NCI-H2029 treated with DMSO at 0.1 percent for 48 hours (cell line): ENCODE data around the gene KDR.
A peak's percentile ranks its signal among the peaks of the same experiment; 100 is the strongest.

ENCODE experiments used
- DNase-seq: peaks from one replicate; lab custom pipeline; 2025; lab: John Stamatoyannopoulos, UW

The KDR gene

DNA sequence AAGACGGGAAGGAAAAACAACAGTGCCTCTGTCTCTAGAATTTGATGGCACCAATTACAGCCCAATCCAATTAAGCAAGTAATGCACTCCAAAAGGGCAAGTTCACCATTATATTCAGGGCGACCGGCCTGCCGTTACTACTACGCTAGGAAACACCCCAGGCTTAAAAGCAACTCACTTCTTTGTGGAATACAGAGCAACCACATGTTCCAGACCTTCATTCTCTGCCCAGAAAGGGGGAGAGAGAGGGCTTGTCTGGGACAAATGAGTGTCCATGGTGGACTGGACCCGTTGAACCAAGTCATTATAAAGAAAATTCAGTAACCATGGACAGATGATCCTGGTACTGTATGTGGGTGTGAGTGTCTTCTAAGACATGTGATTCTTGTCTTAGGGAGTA is 1.6 kb downstream of the KDR start:
- no peak for DNase-seq

DNA sequence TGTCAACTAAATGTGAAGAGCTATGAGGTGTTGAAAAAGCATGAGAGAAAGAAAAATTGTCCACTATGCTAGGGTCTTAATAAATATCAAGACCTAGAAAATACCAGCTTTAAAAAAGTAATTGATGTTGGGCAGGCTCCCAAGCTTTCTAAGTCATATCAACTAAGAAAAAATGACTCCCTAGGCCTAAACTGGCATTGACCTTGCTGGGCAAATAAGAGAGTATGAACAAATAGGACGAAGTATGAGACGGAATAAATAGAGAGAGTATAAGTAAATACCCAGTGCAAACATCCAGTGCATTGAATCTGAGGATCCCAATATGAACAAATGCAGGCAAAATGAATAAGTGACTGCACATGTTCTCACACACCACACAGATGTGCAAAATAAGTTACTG is 3.2 kb downstream of the KDR start:
- DNase-seq: peak; percentile 21

DNA sequence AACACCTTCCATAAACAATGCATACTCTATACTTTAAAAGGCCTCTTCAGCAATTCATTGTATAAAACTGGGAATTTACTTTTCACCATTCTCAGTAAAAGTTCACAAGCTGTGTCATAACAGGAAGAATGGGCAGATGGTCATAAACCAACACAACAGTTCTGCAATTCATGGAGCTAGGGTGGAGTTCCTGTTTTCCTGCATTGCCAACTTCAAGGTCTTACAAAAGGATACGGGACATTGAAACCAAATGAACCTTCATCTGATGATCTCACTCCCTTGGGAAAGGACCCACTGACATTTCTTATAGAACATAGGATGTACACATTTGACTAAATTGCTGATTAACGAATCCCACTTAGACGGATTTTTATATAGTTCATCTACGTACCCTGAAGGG is 4.1 kb downstream of the KDR start:
- no peak for DNase-seq

DNA sequence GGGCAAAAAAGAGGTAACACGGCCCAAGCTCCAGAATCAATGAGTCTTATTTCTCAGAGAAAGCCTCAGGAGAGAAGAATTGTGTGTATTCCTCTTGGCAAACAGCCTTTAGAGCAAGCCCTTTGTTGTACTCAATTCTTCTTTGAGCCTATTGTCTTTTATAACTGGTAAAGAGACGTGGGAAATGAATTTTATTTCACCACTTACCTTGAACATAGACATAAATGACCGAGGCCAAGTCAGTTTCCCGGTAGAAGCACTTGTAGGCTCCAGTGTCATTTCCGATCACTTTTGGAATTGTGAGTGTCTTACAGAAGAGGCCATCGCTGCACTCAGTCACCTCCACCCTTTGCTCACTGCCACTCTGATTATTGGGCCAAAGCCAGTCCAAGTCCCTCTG is 7.0 kb downstream of the KDR start:
- DNase-seq: no peak

DNA sequence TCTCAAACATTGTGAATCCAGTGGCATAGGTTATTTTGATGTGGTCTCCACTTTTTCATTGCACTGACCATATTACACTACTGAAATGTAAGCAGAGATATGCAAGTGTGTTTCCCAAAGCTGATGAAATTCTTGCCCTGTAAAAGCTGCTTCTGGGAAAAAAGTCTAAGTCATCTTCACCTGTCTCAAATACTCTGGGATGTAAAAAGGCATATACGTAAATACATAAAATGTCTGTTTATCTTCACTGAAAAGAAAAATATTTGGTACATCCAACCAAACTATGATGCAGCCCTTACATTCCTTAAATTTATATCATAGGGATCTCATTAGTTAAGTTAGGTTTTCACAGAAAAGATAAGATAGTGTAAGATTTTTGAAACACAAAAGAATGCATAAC is 7.9 kb downstream of the KDR start:
- DNase-seq: no peak

DNA sequence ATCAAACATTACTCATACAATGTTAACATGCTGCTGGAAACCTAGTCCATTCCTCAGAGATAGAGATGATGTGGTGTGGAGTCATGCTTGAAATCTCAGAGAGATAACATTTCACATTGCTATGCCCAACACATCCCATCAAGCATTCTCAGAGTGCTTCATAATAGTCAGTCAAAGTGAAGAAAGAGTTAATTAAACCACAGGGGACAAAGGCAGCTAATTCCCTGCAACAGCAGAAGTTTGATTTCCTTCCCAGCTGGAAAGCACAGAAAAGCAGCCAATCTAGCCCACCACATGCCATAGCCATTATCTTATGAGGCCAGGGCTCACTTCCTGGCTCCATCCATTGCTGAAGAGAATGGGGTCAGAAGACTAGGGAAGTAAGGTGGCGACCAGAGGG is 8.9 kb downstream of the KDR start:
- DNase-seq: no peak

DNA sequence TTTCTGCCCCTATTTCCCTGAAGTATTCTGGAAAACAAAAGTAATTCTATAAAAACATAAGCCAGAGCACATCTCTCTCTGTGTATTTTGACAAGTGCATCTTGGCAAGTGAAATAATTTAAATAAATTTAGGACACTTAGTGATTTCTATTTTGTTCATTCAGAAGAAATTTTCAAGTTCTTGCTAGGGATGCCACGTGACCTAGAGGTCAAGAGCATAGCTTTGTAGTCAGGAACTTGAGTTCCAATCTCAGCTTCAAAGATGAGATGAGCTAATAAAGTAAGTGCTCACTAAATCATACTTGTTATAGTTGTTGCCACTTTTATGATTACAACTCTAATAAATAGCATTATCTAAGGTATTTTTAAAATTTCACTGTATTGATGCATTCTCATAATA is 13.8 kb downstream of the KDR start:
- no peak for DNase-seq

DNA sequence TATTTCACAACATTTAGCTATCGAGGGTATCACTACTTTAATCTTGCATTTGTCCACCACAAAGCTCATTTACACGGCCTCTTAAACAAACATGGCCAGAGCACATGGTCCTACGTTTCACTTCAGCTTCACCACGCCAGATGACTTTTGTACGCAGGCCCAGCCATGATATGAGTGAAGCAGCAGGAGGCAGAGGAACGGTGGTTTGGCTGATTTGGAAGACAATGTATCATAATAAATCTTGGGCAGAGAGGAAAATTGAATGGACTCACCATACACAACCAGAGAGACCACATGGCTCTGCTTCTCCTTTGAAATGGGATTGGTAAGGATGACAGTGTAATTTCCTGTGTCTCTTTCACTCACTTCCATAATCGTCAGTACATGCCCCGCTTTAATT is 15.3 kb downstream of the KDR start:
- no peak for DNase-seq

DNA sequence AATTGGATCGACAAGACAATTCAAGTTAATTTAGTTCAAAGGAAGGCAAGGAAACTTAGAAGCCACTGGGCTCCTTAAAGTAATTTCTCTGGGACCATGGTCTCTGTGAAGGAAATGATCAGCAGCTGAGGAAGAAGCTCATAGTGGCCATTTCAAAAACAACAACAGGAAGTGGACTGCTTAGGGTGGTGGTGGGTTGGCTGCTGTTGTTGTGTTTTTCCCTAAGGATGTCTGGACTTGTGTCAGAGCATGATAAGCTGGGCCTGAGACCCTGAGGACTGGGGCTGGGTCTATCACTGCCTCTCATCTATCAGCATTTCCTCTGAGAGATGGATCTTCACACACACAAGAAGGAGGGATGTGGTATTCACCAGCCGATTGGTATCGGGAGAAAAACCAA is 18.3 kb downstream of the KDR start:
- DNase-seq: no peak

DNA sequence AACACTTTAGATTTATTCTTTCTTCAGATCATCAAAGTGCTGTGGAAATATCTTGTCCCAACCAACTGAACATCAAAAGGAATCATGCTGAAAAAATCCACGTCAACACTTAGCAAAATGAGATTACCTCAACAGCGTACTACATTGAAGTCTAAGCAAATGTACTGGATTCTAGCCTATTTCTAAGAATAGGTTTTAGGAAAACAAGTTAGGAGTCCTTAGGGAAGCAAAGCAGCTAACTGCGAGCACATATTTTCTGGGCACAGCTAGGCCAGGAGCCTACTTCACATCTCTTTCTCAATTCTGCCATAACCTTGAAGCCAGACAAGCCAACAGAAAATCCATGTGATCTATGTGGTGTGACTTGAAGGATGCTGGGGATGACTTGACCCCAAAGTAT is 22.2 kb downstream of the KDR start:
- DNase-seq: no peak

DNA sequence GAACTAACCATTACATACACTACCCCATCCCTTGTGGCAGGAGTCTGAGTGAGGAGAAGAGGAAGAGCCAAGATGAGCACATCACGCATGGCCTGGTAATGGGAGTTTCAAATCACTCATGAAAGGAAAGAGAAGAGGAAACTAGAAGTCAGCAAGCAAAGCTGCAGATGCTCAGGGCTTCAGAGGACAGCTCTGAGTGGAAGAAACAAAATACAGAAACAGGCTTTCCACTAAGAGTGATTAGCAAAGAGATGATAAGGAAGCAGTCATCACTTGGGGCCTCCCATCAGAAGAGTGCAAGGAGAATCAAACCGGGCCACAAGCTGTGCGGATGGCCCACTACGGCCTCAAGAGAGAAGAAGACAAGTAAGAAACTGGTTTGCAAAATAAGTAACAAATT is 25.6 kb downstream of the KDR start:
- no peak for DNase-seq

DNA sequence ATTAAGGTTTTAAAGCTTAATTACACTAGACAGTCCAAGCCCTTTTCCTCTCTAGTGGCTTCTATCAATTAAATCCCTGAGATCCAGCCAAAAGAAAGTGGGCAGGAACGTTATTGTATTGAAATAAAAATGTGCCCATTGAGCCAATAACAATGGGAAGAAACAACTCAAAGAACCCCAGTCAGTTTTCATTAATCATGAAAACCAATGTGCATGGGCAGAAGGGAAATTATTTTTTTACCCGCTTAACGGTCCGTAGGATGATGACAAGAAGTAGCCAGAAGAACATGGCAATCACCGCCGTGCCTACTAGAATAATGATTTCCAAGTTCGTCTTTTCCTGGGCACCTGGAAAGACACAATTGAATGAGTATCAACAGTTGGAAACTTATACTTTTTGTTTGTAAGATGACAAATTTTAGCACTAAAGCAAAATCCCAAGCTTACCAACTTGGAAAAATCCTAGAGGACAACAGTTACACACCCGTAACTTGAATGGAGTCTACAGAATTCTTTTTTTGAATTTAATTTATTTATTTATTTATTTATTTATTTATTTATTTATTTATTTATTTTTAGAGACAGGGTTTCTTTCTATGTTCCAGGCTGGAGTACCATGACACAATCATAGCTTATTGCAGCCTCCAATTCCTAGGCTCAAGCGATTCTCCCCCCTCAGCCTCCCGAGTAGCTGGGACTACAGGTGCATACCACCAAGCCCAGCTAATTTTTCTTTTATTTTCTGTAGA is 26.8 kb downstream of the KDR start:
- no peak for DNase-seq

DNA sequence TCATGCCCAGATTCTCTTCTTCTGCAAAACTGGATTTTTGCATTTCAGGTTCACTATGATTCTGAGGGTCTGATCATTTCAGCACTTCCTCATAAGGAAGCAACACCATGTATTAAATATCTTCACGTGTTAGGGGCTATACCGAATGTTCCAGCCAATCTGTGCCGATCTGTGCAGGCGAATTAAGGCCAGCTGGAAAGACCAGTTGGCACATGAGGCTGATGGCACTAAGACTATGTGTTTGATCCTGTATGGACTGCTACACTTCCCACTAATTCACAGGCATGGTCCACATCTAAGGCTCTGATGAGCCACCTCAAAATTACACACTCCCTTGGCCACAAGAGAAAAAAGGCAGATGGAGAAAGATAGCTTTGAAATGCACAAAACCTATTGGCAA is 28.8 kb downstream of the KDR start:
- no peak for DNase-seq

DNA sequence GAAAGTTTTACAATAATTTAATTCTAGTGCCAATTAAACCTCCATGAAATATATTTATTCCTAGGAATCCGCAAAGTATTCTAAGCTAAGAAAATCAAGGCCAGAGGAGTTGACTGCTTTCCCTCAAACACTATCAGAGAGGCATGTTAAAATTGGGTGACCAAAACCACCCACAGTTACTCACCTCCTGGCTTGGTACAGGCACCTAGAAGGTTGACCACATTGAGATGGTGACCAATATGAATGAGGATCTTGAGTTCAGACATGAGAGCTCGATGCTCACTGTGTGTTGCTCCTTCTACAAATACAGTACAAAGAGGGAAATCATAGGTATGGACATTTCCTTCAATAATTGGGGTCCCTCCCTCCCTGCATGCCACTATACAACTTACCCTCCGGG is 29.4 kb downstream of the KDR start:
- no peak for DNase-seq

DNA sequence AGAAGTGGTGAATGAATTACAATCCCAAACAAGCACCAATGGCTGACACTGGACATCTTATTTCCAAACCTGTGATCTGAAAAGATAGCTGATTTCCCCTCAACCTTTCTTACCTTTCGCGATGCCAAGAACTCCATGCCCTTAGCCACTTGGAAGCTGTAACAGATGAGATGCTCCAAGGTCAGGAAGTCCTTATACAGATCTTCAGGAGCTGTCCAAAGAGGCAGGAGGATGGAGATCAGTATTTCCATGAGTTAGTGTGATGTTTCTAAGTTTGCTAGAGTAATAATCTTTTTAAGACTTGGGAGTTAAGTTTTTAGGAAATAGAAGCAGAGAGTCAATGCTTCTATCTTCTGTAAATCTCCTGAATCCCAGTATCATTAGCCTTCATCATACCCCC is 32.9 kb downstream of the KDR start:
- no peak for DNase-seq

DNA sequence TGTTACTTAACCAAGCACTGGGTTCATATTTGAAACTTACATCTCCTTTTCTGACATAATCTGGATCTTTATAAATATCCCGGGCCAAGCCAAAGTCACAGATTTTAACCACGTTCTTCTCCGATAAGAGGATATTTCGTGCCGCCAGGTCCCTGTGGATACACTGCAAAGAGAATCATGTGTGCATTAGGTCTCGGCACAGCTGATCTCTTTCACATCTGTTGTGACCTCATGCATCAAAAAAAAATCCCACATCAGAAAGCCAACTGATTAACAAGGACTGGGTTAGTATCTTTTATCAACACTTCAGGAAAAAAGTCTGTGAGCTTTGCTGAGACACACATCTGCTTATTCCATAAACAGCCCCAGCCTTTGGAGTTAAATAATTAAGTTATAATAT is 35.5 kb downstream of the KDR start:
- no peak for DNase-seq

DNA sequence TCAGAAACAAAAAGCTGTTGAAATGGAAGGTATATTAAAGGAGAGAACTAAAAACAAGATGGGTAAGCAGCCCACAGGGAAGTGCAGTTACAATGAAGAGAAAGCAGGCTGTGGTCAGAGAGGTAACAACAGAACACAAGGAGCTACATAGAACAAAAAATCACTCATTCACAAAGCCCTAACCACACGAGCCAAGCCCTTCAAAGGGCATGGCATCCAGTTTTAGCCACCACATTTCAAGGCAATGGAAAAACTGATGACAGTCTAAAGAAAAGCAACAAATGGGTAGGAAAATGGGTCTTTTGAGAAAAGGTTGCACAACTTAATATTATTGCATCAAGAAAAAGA is 37.5 kb downstream of the KDR start:
- no peak for DNase-seq

DNA sequence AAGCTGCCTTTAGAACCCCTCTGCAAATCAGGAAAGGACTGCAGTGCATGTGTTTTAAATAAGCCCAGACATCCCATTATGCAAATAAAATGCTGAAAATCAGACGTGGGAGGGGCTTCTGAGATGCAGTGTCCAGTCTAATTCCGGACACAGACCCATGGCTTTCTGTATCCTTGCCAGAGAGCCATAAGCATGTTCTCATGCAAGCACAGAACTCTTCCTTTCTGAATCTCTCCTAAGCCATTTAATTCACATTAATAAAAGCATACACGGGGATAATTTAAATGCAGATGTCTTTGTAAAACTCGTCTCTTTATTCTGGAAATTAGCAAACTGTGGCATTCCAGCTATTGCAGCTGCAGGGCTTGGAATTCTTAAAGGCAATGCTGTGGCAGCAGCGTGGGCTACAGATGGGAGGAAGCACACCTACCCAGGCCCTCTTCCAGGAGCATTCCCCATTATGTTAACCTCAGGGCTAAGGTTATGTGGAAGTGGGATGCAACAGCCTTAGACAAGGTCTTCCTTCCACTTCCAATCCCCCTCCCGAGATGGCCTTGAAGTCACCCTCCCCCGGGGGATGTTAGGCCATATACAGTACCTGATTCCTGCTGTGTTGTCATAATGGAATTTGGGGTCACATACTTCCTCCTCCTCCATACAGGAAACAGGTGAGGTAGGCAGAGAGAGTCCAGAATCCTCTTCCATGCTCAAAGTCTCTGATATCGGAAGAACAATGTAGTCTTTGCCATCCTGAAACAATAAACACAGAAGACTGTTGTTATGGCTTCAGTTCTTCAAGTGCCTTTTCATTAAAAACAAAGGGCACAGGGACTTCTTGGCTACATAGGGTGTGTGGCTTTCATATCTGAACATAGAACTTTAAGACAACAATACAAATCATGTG is 38.1 kb downstream of the KDR start:
- no peak for DNase-seq

DNA sequence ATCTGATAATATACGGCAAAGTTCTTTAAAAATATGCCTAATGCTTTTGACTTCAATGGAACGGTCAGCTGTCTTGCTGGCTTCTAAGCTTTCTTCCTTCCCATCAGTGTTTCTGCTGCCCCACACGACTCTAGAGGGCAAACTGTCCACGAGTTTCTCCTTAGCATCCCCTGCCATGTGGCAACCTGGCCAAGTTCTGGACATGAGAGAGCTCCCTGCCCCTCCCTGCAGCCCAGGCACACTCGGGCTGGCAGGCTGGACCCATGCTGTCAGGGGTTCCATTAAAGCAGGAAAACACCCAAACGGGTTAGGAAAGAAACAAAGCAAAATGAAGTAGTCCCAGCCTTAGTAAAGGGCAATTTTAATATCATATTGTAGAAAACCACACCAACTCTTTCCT is 38.8 kb downstream of the KDR start:
- no peak for DNase-seq

DNA sequence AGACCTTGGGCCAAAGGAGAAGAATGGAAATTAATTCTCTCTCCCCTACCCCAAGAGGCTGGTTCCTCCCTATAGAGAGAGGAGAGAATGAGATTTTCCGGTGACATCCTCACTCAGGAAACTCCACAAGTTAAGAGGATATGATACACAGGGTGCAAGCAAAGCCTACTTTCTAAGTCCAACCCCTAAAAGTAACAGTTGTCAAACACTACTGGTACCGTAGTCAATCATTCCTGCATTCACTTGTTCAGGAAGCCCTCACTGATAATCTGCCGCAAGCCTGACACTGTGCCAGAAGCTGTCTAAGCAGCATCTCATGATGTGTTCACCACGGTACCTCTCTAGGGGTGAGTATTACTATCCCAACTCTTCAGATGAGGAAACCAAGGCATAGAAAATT is 41.7 kb downstream of the KDR start:
- no peak for DNase-seq

DNA sequence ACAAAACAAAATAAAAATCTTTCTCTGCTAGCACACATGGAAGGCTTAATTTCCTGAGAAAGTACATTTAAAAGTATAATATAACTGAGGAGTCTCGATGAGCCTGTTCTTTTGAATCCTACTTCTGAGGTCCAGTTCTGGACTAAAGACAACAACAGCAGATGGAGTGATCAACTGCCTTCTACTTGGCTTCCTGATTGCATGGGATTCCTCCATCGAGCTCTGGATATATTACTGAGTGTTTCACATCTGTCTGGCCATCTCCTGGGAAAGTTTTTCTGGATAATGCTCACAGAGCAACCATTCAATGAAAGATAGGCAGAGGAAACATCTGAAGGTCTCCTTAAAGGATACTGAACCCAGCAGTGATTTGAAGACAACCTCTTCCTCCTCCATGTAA is 42.6 kb downstream of the KDR start:
- DNase-seq: no peak

DNA sequence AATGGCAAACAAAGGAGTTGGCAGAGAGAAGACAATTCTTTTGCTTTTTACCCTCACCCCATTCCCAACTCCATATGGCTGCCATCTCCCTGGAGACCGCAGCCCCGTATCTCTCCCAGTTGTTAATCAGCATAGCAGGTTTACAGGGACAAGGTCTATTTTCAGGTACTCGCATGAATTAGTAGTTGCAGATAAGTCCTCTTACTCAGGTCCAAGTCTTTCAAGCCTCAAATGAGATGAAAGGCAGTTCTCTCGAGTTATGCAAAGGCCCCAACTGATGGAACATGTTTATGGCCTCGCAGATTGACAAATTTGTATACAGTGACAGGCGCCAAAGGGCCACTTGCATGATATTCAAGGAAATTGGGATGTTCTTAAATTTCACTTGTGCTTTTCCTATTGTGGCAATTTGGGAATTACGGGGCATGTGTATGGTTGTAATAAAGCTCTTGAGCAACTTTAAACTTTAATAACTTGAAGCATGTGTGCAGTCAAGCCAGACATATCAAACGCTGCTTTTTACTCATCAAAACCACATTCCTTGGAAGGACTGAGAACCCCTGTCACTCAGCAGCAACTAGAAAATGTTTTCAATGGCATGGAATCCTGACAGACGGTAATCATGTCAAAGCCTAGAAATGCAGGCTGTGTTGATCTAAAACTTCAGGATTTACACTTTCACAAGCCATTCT is 45.1 kb downstream of the KDR start:
- no peak for DNase-seq
